ENCODE results near the gene MAP4.

GRCh38 chr3:48023377-48023776, 7.2 kb upstream of the MAP4 start:
- TF ChIP-seq TAF1 (conservative IDR thresholded peaks at IDR 0.05) (no peak), GABPA (IDR thresholded peaks at IDR 0.05 in 1 of 2, conservative IDR thresholded peaks at IDR 0.05 in 1 of 2) (no peak), SP1 (IDR thresholded peaks at IDR 0.05) (no peak), FOXA1 (IDR thresholded peaks at IDR 0.05) (no peak), EGR1 (IDR thresholded peaks at IDR 0.05; ENCODE audit: low read depth in 2 of 2) (no peak), JUND (IDR thresholded peaks at IDR 0.05) (no peak), HNF4A (conservative IDR thresholded peaks at IDR 0.05) (peak in 1 of 2 donors; percentile 6)
- TF ChIP-seq, protein P1, sequence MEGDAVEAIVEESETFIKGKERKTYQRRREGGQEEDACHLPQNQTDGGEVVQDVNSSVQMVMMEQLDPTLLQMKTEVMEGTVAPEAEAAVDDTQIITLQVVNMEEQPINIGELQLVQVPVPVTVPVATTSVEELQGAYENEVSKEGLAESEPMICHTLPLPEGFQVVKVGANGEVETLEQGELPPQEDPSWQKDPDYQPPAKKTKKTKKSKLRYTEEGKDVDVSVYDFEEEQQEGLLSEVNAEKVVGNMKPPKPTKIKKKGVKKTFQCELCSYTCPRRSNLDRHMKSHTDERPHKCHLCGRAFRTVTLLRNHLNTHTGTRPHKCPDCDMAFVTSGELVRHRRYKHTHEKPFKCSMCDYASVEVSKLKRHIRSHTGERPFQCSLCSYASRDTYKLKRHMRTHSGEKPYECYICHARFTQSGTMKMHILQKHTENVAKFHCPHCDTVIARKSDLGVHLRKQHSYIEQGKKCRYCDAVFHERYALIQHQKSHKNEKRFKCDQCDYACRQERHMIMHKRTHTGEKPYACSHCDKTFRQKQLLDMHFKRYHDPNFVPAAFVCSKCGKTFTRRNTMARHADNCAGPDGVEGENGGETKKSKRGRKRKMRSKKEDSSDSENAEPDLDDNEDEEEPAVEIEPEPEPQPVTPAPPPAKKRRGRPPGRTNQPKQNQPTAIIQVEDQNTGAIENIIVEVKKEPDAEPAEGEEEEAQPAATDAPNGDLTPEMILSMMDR (IDR thresholded peaks at IDR 0.05; ENCODE audit: low read depth, low read length, missing input control) = no peak
- TF ChIP-seq, protein P2, sequence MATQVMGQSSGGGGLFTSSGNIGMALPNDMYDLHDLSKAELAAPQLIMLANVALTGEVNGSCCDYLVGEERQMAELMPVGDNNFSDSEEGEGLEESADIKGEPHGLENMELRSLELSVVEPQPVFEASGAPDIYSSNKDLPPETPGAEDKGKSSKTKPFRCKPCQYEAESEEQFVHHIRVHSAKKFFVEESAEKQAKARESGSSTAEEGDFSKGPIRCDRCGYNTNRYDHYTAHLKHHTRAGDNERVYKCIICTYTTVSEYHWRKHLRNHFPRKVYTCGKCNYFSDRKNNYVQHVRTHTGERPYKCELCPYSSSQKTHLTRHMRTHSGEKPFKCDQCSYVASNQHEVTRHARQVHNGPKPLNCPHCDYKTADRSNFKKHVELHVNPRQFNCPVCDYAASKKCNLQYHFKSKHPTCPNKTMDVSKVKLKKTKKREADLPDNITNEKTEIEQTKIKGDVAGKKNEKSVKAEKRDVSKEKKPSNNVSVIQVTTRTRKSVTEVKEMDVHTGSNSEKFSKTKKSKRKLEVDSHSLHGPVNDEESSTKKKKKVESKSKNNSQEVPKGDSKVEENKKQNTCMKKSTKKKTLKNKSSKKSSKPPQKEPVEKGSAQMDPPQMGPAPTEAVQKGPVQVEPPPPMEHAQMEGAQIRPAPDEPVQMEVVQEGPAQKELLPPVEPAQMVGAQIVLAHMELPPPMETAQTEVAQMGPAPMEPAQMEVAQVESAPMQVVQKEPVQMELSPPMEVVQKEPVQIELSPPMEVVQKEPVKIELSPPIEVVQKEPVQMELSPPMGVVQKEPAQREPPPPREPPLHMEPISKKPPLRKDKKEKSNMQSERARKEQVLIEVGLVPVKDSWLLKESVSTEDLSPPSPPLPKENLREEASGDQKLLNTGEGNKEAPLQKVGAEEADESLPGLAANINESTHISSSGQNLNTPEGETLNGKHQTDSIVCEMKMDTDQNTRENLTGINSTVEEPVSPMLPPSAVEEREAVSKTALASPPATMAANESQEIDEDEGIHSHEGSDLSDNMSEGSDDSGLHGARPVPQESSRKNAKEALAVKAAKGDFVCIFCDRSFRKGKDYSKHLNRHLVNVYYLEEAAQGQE (IDR thresholded peaks at IDR 0.05) = no peak
- TF ChIP-seq, protein P3, sequence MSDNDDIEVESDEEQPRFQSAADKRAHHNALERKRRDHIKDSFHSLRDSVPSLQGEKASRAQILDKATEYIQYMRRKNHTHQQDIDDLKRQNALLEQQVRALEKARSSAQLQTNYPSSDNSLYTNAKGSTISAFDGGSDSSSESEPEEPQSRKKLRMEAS (IDR thresholded peaks at IDR 0.05) = no peak

Measured in liver (tissue), 3 donors.